RWPE2 (cell line): ENCODE results near the gene USP40.

Experiments
- ATAC-seq: fragments of 200-7000 bp; cut with Tn5 transposase; 3 replicates; pipeline ENCODE4 v1.9.1; 2021; ENCODE audit warnings: low read depth
- DNase-seq: peaks from one replicate; pipeline ENCODE4 v3.0.0-alpha.2; 2020; ENCODE audit warnings: low spot score
- H3K27ac ChIP-seq: fragments of 450-650 bp; 2 replicates; pipeline ENCODE4 v1.5.1; 2017; ENCODE audit warnings: mild to moderate bottlenecking; ENCODE audit not compliant: poor library complexity, severe bottlenecking
- H3K27me3 ChIP-seq: fragments of 250-450 bp; sonication (Bioruptor Pico); 2 replicates; pipeline ENCODE4 v1.5.1; 2021; ENCODE audit warnings: mild to moderate bottlenecking, moderate library complexity; ENCODE audit not compliant: insufficient read depth, poor library complexity, severe bottlenecking
- H3K36me3 ChIP-seq: fragments of 250-450 bp; sonication (Bioruptor Pico); 2 replicates; pipeline ENCODE4 v1.5.1; 2020; ENCODE audit warnings: low read depth, mild to moderate bottlenecking, moderate library complexity
- H3K4me1 ChIP-seq: fragments of 250-450 bp; sonication (Bioruptor Pico); 2 replicates; pipeline ENCODE4 v1.5.1; 2021; ENCODE audit warnings: mild to moderate bottlenecking, moderate library complexity; ENCODE audit not compliant: insufficient read depth, poor library complexity, severe bottlenecking
- H3K4me3 ChIP-seq: fragments of 250-450 bp; sonication (Bioruptor Pico); 2 replicates; pipeline ENCODE4 v1.5.1; 2021; ENCODE audit warnings: mild to moderate bottlenecking, moderate library complexity; ENCODE audit not compliant: severe bottlenecking
- H3K9me3 ChIP-seq: fragments of 250-450 bp; sonication (Bioruptor Pico); 2 replicates; pipeline ENCODE4 v1.5.1; 2021; ENCODE audit warnings: mild to moderate bottlenecking, moderate library complexity; ENCODE audit not compliant: severe bottlenecking
- TF ChIP-seq, protein P1 (sequence below): fragments of 450-650 bp; IDR thresholded peaks from one replicate; pipeline ENCODE4 v1.5.1; 2017; ENCODE audit warnings: mild to moderate bottlenecking, moderate library complexity; ENCODE audit not compliant: poor library complexity, severe bottlenecking

The USP40 gene

DNA sequence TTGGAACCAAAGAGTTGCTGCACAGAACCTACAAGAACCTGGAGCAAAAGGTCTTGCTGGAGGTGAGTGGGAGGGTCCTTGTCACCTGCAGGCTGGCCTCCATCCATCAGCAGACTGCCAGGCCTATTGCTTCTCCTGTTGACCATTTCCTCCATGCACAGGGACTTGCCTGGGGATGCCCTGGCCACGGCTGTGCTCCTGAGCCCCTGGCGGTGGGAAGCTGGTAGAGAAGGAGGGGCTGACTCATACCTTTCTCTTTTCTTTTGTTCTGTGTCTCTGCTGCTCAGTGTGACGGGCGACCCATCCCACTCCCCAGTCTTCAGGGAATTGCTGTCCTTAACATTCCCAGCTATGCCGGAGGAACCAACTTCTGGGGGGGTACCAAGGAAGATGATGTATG, 109.6 kb downstream of the USP40 start:
- no peaks in the 10 kb centered on the region for H3K9me3 ChIP-seq
- TF ChIP-seq, protein P1, sequence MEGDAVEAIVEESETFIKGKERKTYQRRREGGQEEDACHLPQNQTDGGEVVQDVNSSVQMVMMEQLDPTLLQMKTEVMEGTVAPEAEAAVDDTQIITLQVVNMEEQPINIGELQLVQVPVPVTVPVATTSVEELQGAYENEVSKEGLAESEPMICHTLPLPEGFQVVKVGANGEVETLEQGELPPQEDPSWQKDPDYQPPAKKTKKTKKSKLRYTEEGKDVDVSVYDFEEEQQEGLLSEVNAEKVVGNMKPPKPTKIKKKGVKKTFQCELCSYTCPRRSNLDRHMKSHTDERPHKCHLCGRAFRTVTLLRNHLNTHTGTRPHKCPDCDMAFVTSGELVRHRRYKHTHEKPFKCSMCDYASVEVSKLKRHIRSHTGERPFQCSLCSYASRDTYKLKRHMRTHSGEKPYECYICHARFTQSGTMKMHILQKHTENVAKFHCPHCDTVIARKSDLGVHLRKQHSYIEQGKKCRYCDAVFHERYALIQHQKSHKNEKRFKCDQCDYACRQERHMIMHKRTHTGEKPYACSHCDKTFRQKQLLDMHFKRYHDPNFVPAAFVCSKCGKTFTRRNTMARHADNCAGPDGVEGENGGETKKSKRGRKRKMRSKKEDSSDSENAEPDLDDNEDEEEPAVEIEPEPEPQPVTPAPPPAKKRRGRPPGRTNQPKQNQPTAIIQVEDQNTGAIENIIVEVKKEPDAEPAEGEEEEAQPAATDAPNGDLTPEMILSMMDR = no peak
- no peak overlapping the region for H3K4me3 ChIP-seq
- peaks cover 53% of the 10 kb centered on the region for H3K36me3 ChIP-seq
- no peak for DNase-seq
- ATAC-seq = no peak
- no peaks in the 10 kb centered on the region for H3K4me1 ChIP-seq
- H3K27me3 ChIP-seq = no peaks in the 10 kb centered on the region
- H3K27ac ChIP-seq = no peak overlapping the region

DNA sequence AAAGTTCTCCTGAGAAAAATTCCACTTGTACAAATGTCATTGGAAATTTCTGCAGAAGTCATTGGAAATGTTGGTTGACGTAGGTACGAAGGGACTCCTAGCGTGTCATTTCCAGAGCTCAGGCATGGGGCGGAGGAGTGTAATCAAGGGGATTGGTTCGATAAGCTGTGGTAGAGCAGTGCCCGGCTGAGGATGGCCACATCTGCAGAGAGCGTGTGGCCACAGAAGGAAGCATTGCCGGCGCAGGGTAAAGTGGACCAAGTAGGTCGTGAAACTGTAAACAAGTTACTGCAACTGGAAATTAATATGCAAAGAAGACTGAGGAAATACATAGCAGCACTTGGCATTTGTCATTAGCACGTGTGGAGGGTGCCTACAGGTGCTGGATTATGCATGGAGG, 110.5 kb downstream of the USP40 start:
- ATAC-seq = no peak

DNA sequence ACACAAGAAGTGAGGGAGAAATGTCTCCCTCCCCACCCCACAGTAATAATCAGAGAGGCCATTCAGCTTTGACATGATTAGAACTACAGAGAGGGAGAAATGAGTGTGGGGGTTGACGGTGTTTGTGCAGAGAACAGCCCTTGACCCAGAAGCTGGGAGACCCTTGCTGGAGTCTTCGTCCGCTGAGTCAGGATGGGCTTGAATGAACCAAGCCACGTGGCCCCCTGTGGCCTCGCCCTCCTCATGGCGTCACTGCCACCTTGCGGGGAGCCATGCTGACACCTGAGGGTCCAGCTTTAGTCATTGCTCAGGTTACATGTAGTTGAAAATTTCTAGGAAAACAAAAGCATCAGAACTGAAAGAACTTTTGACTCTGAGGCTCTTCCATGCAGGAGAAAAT, 111.1 kb downstream of the USP40 start:
- Histone ChIP-seq H3K9me3 (no peaks in the 10 kb centered on the region), H3K4me3 (no peak overlapping the region), H3K4me1 (no peaks in the 10 kb centered on the region), H3K27ac (no peak overlapping the region), H3K36me3 (peaks cover 64% of the 10 kb centered on the region), H3K27me3 (no peaks in the 10 kb centered on the region)
- TF ChIP-seq, protein P1 = no peak
- peak; percentile 30 for DNase-seq
- no peak for ATAC-seq

More for the DNA sequence above, 110.5 kb downstream of the USP40 start:
- no peak overlapping the region for H3K27ac ChIP-seq
- peak; percentile 13 for DNase-seq
- peaks cover 61% of the 10 kb centered on the region for H3K36me3 ChIP-seq
- TF ChIP-seq, protein P1 = no peak
- no peaks in the 10 kb centered on the region for H3K27me3 ChIP-seq
- H3K9me3 ChIP-seq = no peaks in the 10 kb centered on the region
- no peak overlapping the region for H3K4me3 ChIP-seq
- no peaks in the 10 kb centered on the region for H3K4me1 ChIP-seq

DNA sequence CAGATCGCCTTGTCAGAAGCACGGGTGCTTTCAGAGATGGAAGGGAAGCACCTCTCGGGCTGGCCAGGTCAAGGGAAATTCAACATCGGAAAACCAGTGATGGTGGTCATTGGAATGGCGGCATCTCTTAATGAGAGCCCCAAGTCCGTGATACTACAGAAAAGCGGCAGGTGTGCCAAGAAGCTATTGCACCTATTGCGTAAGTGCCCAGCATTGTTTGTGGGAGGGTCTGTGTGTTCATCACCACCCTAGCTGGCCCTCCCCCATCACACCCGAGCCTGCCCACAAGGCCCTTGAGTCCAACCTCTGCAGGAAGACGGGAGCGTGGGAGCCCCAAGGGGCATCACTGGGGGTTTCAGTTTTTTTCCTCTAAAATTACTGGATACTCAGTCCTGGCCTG, 111.6 kb downstream of the USP40 start:
- Histone ChIP-seq H3K4me1 (no peaks in the 10 kb centered on the region), H3K27ac (no peak overlapping the region), H3K27me3 (no peaks in the 10 kb centered on the region), H3K4me3 (no peak overlapping the region), H3K9me3 (no peaks in the 10 kb centered on the region), H3K36me3 (peaks cover 64% of the 10 kb centered on the region)
- DNase-seq = peak; percentile 29
- no peak for ATAC-seq
- TF ChIP-seq, protein P1 = no peak

DNA sequence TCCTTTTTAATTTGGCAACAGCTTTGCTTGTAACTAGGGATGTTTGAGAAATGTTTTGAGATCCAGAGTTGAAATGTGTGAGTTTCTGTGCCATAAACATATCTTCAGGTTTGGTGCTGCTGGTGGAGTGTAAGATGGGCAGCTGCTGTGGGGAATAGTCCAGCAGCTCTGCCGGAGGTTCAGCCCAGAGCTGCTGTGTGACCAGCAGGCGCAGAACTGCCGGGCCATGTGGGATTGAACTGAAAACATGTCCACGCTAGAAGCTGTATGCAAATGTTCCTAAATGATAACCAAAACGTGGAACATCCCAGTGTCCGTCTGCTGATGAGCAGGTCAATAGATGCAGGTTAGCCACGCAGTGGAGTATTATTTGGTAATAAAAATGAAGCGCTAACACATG, 112.7 kb downstream of the USP40 start:
- no peak overlapping the region for H3K27ac ChIP-seq
- no peak for DNase-seq
- ATAC-seq = no peak
- TF ChIP-seq, protein P1 = no peak
- H3K9me3 ChIP-seq = no peaks in the 10 kb centered on the region
- H3K36me3 ChIP-seq = peaks cover 74% of the 10 kb centered on the region
- H3K4me3 ChIP-seq = no peak overlapping the region
- H3K27me3 ChIP-seq = no peaks in the 10 kb centered on the region
- H3K4me1 ChIP-seq = no peaks in the 10 kb centered on the region
